CD1c-positive myeloid dendritic cell (primary cell): ENCODE measurements around the gene CASZ1.

Experiments
- DNase-seq: peaks from one replicate; pipeline ENCODE4 v3.0.0-alpha.2; 2016; ENCODE audit errors: extremely low spot score

The CASZ1 gene

DNA sequence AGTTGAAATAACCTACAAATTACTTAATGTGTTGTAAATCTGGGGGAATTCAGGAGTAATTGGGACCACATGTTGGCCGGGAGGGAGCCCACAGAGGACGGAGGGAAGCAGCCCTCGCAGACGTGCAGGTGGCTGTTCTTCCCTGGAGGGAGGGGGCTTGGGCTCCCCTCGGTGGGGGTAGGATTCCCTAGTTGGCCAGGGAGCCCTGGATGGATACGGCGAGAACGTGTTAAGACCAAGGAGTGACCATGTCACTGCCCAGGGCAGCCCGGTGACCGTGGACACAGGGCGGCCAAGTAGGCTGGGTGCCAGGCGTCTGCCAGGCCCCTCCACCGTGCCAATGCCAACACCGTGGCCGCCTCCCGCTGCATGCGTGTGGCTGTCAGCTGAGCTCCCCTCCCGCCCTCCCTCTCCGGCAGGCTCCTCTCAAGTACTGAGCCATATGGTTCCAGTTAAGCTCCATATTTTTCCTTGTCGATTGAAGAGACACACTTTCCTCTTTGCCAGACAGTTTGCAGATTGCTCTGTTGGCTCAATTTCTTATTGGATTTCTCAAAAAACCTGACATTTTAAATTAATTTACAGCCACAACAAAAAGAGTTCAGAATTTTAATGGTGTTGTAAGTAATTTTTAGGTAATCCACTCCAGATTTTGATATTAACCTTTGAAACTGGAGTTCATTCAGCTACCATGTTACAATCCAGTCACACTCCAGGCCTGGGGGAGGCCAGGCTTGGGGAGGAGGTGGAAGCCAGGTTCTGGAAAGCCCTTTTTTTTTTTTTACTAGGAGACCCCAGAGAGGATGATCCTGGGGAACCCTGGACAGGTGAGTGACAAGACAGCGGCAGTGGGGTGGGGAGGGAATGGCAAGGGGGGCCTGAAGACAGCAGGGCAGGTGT, 71.2 kb downstream of the CASZ1 start:
- no peak for DNase-seq

DNA sequence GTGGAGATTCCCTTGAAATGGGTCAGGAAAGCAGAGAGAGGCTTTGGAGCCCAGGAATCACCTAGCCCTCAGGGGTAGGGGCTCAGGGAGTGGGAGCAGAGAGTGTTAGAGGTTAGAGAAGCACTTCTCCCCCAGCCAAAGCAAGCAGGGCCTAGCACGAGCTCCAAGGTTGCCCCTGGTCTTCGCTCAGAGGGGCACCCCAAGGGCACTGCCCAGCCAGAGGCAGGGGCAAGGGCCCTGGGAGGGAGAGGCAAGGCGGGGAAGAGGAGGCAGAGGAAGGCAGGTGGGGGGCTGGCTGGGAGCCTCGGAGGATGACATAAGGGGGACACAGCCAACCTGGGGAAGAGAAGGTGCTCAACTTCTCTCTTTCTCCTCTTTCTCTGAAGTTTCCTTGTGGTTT, 71.9 kb downstream of the CASZ1 start:
- DNase-seq: no peak

DNA sequence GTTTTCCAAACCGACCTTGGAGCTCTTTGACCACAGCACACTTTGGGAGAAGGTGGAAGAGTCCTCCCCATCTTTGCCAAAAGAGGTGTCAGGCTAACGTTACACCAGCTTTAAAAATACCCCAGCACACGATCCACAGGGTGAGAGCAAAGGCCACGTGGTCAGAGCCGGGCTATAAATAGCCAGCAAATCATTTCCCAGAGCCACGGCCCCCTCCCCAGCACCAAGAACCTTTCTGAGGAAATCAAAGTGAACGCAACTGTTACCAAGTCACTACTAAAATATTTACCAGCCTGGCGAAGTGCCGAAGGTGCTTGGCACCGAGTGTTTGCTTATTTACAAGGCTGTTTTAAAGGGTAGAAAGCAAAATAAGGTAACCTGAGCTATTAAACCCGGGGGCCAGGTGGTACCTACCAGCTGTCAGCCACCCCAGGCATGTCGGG, 72.4 kb downstream of the CASZ1 start:
- DNase-seq: no peak

DNA sequence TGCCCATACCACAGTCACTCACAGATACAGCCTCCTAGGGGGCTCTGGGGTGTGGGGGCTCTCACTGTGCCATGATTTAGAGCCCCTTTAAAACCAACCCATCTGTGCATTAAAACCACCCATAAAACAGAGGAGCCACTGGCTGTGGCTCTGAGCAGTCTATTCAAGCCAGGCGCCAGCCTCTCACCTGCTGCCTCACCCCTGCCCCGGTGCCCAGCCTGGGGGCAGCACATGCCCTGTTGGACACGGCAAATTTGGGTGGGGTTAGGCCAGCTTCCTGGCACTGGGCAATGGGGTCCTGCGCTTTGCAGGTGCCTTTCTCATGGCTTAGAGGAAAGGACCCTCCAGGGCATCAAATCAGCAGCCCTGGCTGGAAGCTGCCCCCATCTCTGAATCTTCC, 73.1 kb downstream of the CASZ1 start:
- no peak for DNase-seq

- DNase-seq: no peak
Observed at GRCh38 chr1:10722803-10723202, 73.6 kb downstream of the CASZ1 start.

DNA sequence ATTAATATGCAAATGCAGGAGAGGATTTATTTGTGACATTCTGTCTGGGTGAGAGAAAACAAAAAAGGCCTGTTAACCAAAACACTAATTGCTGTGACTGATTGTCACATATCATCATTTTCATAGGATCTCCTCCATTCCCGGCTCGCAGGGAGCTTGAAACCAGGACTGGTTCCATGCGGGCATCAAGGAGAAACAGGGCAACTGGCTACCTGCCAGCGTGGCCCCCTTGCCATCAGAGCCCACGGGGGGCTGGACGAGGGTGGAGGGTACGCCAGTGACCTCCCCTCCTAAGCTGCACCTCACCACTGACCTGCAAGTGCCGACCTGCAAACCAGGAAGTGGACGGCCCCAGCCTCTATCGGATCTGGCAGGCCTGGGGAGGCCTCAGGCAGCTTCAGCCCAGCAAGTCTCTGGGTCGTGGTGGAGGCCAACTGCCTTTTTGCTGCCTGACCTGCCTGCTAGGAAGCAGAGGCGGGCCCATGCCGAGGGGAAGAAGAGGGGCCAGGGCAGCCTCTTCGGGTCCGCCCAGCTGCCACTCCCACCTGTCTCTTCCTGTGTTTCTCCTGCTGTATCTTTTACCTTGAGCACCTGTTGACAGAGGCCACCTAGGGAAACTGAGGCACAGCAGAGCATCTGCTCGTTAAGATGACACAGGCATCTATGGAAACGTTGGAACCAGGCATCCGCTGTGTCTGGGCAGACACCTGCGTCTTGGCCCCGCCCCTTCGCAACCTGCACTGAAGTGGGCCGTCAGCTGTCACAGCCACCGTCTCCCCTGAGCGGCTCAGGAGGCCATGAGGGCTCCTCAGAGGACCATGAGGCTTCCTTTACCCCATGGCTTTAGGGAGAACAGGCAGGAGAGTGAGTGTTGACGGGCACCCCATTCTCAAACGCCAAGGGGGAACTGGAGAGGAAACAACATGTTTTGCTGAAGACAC, 74.8 kb downstream of the CASZ1 start:
- DNase-seq: no peak

GRCh38 chr1:10720635-10721034, 75.8 kb downstream of the CASZ1 start:
- no peak for DNase-seq

GRCh38 chr1:10718083-10718415, 78.4 kb downstream of the CASZ1 start:
- no peak for DNase-seq

- no peak for DNase-seq
Observed at GRCh38 chr1:10717296-10718082, 79.0 kb downstream of the CASZ1 start.

- no peak for DNase-seq
Observed at GRCh38 chr1:10716840-10717239, 79.6 kb downstream of the CASZ1 start.

DNA sequence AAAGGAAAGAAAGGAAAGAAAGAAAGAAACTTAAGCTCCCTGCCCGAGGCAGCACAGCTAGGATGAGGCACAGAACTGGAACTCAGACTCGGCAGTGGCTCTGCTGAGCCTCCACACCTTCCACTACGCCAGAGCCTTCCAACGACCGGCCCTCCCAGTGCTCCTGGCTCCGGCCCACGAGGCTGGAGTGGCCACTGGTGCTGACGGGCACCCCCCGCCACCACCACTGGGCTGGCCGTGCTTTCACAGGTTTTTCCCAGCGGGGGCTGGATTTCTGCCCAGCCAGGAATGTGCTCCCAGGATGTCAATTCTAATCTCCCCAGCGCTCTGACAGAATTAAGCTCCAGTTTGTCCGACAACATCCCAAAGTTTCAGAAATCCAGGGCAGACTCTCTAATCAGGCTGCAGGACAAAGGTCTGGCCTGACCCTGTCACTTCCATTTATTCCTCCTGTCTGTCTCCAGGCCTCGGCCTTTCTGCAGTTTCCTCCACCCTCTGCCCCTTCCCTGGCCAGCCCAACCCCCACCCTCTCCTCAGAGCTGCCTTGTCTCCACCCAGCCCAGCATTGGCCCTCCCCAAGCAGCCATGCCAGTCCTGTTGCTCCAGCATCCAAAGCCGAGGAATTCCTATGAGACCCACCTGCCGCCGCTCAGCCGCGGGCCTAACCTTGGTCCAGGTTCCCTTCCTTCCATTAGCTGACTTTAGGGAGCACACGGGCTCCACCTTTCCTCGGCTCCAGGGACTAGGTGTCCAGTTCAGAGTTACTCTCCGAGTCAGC, 81.9 kb downstream of the CASZ1 start:
- DNase-seq: no peak

- DNase-seq: no peak
Observed at GRCh38 chr1:10713614-10714013, 82.8 kb downstream of the CASZ1 start.

GRCh38 chr1:10712568-10713362, 83.7 kb downstream of the CASZ1 start:
- no peak for DNase-seq

DNA sequence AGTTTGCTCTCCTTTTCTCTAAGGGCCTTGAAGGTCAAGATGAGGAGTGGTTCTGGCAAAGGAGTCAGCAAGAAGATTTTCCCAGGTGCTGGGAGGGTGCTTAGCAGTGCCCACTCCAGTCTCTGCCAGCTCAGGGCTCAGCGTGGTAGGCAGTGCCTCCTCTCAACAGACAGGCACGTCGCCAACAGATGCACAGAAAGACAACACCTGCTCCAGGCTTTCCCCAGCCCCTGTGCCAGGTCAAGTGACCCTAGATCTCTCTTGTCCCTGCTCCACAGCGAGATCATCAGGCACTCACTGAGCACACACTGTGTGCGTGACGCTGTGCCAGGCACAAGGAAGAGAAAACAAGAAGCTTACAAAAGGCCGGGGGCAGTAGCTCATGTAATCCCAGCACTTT, 86.0 kb downstream of the CASZ1 start:
- no peak for DNase-seq

GRCh38 chr1:10709646-10710045, 86.8 kb downstream of the CASZ1 start:
- no peak for DNase-seq

DNA sequence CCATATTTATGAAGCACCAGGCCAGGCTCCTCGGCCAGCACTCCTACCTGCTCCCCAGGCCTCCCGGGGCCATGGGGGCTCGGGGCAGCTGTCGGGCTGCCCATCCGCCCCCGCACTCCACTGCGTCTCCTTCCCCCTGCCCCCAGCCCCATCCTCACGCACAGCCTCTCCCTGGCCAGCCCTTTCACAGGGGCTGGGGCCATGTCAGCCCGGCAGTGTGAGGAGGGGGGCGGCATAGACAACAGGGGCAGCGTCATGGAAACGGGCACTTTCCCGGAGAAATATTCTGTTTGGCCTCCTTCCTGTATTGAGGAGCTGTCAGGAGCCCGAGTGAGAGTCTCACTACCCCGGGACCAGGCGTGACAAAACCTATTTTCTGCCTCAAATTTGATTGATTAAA, 87.3 kb downstream of the CASZ1 start:
- DNase-seq: no peak

GRCh38 chr1:10708757-10709156, 87.7 kb downstream of the CASZ1 start:
- DNase-seq: no peak

DNA sequence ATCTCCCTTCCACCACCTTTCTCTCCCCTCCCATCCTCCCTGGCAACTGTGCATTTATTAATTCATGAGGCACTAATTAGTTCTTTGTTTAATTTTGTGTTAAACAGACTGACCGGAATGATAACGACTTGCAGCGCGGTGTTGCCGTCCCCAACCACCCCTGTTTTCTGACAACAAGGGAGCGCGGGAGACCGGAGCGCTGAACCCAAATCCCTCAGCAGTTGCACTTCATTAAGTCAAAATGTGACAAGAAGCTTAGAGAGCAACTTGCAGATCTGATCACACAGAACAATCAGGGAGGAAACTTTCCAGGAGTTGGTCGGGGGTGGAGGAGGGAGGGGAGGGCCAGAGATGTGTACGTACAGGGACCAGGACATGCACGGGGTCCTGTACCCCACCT, 89.2 kb downstream of the CASZ1 start:
- DNase-seq: no peak

GRCh38 chr1:10706376-10706913, 90.0 kb downstream of the CASZ1 start:
- no peak for DNase-seq

DNA sequence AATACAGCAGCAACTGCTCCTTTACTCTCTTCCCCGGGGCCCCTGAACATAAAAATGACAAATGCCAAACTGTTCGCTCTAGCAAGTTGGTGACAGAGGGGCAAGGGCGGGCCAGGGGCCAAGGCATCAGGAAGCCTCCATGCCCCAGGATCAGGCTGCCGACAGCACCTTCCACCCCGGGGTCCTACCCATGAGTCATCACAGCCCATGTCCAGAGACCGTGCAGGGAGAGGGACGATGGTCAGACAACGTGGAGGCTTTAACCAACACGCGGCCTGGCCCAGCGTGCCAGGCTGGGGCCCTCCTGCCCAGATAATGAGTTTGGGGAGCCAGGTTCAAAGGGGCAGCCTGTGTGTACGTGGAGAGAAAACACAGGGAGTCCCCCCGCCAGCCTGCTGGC, 90.5 kb downstream of the CASZ1 start:
- no peak for DNase-seq
